IPS-18a (cell line): Measurements from ENCODE around the gene LEF1.

ENCODE experiments used
- H3K27ac ChIP-seq: one replicate; pipeline ENCODE4 v1.5.1; 2013; ENCODE audit warnings: low read length
- H3K27me3 ChIP-seq: one replicate; pipeline ENCODE4 v1.6.1; 2013; ENCODE audit warnings: mild to moderate bottlenecking, low read length; ENCODE audit not compliant: control insufficient read depth, insufficient read depth
- H3K36me3 ChIP-seq: one replicate; pipeline ENCODE4 v1.6.1; 2013; ENCODE audit warnings: low read depth, low read length; ENCODE audit not compliant: control insufficient read depth
- H3K4me1 ChIP-seq: one replicate; pipeline ENCODE4 v1.6.1; 2013; ENCODE audit warnings: low read depth, low read length; ENCODE audit not compliant: control insufficient read depth
- H3K4me3 ChIP-seq: one replicate; pipeline ENCODE4 v1.5.1; 2013; ENCODE audit warnings: low read length
- H3K9ac ChIP-seq: one replicate; pipeline ENCODE4 v1.6.1; 2013; ENCODE audit warnings: mild to moderate bottlenecking, low read length, moderate library complexity
- H3K9me3 ChIP-seq: one replicate; pipeline ENCODE4 v1.6.1; 2013; ENCODE audit warnings: low read depth, low read length; ENCODE audit not compliant: control insufficient read depth

The LEF1 gene

DNA sequence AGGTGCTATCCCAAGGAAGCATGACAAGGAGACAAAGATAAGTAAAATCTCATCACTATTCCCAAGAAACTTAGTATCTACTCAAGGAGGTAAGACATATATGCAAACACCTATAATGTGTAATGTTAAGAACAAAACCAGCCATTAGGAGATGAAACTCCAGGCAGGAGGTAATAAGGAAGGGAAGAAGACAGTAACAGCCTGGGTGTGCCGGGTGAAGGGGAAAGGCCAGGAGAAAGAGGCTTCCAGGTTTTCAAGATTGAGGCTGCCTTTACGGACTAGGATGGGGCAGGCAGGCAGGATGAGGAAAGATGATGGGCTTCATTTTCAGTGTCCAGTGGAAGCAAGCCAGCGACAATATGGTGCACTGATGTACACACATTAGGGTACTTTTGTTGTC lies 62.5 kb downstream of the LEF1 start:
- no peaks in the 10 kb centered on the region for H3K9me3 ChIP-seq
- no peak overlapping the region for H3K4me3 ChIP-seq
- peaks cover 21% of the 10 kb centered on the region for H3K4me1 ChIP-seq
- H3K9ac ChIP-seq = no peak overlapping the region
- H3K36me3 ChIP-seq = no peaks in the 10 kb centered on the region
- H3K27ac ChIP-seq = no peak overlapping the region
- H3K27me3 ChIP-seq = no peaks in the 10 kb centered on the region

DNA sequence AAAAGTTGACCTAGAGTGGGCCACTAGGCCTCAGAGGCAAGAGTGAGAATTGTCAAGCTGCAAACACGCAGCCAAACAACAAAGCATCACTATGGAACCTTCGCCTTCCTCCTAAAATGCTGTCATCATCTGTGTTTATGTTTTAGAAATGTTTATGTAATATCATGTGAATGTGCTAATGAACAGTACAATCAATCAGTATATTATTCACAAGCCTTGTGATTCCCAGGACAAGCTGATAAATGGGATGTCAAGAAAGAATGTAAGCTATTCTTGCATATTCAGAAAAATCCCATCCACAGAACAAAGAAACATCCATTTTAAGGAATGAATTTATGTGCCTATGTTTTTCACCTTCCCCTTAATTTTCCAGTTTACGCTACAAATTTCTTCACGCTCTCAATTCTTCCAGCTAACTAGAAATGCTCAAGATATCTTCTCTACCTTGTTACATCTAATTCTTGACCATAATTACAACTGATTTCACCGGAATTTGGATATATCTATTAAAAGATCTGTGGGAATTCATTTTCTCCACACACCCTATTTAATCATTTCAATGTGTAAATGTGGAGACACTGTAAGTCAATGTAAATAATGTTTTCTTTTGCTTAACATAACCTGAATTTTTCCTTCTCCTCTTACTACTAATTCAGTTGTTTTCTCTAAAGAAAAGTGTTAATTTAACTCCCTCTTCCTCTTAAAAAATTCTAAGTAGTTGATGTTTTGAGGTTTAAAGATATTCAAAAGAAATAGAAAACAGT lies 65.5 kb downstream of the LEF1 start:
- H3K27ac ChIP-seq = no peak overlapping the region
- H3K9ac ChIP-seq = no peak overlapping the region
- H3K36me3 ChIP-seq = no peaks in the 10 kb centered on the region
- H3K27me3 ChIP-seq = no peaks in the 10 kb centered on the region
- no peaks in the 10 kb centered on the region for H3K4me1 ChIP-seq
- no peak overlapping the region for H3K4me3 ChIP-seq
- no peaks in the 10 kb centered on the region for H3K9me3 ChIP-seq

DNA sequence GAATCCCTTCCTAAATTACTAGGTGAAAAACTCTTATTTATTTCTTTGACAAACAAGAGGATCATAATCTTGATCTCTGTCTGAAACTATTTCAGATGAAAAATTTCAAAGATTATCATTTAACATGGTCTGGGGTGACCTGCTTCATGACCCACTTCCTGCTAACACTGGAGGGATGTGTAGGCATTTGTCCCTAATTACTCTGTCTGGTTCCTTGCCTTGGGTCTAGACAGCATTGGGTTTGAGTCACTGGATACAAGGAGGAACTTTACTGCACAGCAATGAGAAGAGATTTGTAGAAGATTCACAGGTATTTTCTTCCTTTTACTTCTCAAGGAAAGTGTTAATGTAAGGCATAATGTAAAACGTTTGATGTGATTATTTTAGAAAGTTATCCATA lies 67.9 kb downstream of the LEF1 start:
- Histone ChIP-seq H3K36me3 (no peaks in the 10 kb centered on the region), H3K27me3 (no peaks in the 10 kb centered on the region), H3K4me1 (no peaks in the 10 kb centered on the region), H3K4me3 (no peak overlapping the region), H3K9me3 (no peaks in the 10 kb centered on the region), H3K9ac (no peak overlapping the region), H3K27ac (no peak overlapping the region)

DNA sequence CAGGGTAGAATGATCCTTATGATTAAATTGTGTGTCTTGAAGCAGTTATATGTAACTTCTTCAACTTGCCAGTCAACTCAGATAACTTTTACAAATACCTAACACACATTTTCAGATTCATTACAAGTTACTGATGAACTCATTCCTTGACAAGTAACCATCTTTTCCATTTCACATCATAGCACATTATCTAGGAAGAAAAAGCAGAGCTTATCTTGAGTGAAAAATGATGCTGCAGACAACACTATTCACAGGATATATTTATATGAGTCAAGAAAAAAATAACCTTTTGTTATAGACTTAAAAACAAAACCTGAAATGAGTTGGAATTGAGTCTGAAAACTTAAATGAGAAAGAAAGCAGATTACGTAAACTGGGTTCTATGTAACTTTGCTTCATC lies 68.9 kb downstream of the LEF1 start:
- no peak overlapping the region for H3K27ac ChIP-seq
- H3K36me3 ChIP-seq = no peaks in the 10 kb centered on the region
- peaks cover 2% of the 10 kb centered on the region for H3K4me1 ChIP-seq
- H3K9ac ChIP-seq = no peak overlapping the region
- no peaks in the 10 kb centered on the region for H3K9me3 ChIP-seq
- no peak overlapping the region for H3K4me3 ChIP-seq
- no peaks in the 10 kb centered on the region for H3K27me3 ChIP-seq

DNA sequence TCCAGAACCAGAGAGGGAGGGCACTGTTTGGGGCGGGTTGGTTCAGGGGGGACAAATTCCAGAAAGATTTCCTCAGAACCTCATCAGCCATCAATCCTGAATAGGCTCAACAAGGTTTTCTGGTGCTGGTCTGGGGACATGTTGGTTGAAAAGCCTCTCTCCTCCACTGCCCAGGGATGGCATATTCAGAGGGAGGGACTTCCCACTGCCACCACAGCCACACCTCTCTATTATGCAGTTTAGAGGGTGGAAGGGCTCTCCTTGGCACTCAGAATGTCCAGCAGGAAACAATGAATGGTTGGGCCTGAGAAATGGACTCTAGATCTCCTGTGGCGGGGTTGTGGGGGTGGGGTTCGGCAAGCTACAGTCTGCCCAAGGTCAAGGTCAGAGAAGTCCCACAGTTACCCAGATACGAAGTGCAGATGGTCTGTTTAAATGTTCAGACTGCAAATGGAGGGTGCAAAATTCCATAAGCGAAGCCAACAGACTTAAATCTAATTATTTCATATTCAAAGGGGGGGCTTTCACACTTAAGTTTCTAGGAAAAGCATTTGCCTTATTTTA lies 70.7 kb downstream of the LEF1 start:
- no peak overlapping the region for H3K4me3 ChIP-seq
- H3K36me3 ChIP-seq = no peaks in the 10 kb centered on the region
- no peak overlapping the region for H3K27ac ChIP-seq
- no peaks in the 10 kb centered on the region for H3K27me3 ChIP-seq
- no peaks in the 10 kb centered on the region for H3K9me3 ChIP-seq
- no peak overlapping the region for H3K9ac ChIP-seq
- peaks cover 5% of the 10 kb centered on the region for H3K4me1 ChIP-seq

DNA sequence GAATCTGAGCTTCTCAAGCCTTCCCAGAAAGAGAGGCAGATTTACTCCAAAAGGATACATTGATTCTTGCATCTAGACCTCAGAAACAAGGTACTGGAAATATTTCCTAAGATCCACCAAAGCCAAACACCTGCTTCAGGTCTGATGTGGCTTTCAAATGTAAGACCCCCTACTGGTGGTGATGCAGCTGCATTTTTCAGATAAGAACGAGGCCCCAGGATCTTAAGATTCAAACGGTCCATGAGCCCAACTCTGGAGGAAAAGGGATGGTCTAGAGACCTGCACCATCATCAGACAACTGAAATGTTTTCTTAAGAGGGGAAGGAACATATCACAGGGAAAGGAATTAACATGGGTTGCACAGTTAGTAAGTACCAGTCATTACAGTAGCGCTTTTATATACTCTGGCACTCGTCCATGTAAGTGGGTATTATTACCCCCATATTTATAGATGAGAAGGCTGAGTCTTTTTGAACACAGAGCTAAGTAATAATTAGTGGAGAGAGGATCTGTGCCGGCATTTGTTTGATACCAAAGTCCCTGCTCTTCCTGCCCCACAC lies 73.7 kb downstream of the LEF1 start:
- H3K27ac ChIP-seq = no peak overlapping the region

DNA sequence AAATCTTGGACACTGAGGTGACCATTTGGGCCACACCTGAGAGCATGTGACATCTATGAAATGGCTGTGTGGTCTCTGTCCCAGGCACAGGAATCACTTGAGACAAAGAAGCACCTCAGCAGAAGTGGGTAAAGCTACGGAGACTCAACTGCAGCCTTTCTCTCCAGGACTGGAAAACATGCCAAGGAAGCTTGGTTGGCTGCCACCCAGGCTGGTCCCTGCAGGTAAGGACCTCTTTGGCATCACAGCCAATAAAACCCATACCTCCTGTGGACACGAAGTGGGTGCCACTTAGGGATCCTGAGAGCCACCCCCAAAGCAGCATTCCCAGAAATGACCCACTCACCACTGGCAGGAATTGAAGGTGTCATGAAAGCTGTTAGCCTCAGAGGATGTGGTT lies 74.6 kb downstream of the LEF1 start:
- H3K27ac ChIP-seq = no peak overlapping the region
- no peak overlapping the region for H3K4me3 ChIP-seq
- H3K9me3 ChIP-seq = no peaks in the 10 kb centered on the region
- no peaks in the 10 kb centered on the region for H3K27me3 ChIP-seq
- H3K36me3 ChIP-seq = no peaks in the 10 kb centered on the region
- H3K4me1 ChIP-seq = peaks cover 7% of the 10 kb centered on the region
- no peak overlapping the region for H3K9ac ChIP-seq

More for the DNA sequence above, 73.7 kb downstream of the LEF1 start:
- no peaks in the 10 kb centered on the region for H3K36me3 ChIP-seq
- H3K4me1 ChIP-seq = peaks cover 7% of the 10 kb centered on the region
- H3K27me3 ChIP-seq = no peaks in the 10 kb centered on the region
- no peaks in the 10 kb centered on the region for H3K9me3 ChIP-seq
- no peak overlapping the region for H3K9ac ChIP-seq
- H3K4me3 ChIP-seq = no peak overlapping the region

DNA sequence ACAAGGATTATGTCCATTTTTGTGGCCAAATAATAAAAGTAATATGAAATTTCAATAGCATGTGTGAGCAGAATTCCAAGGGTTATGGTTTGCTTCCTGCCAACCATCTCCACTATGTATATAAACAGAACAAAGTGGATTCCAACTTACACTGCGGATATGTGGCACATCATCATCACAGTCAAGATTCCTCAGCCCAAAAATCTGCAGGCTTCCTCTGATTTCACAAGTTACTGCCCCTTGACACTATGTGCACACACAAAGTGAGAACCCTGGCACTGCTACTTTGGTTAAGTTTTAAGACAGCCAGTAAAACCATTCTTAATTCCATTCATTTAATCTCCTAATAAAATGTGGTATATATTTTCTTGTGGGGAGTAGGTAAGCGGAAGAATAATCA lies 76.4 kb downstream of the LEF1 start:
- Histone ChIP-seq H3K27ac (no peak overlapping the region), H3K4me3 (no peak overlapping the region), H3K9ac (no peak overlapping the region), H3K4me1 (peaks cover 7% of the 10 kb centered on the region), H3K27me3 (no peaks in the 10 kb centered on the region), H3K9me3 (no peaks in the 10 kb centered on the region), H3K36me3 (no peaks in the 10 kb centered on the region)

DNA sequence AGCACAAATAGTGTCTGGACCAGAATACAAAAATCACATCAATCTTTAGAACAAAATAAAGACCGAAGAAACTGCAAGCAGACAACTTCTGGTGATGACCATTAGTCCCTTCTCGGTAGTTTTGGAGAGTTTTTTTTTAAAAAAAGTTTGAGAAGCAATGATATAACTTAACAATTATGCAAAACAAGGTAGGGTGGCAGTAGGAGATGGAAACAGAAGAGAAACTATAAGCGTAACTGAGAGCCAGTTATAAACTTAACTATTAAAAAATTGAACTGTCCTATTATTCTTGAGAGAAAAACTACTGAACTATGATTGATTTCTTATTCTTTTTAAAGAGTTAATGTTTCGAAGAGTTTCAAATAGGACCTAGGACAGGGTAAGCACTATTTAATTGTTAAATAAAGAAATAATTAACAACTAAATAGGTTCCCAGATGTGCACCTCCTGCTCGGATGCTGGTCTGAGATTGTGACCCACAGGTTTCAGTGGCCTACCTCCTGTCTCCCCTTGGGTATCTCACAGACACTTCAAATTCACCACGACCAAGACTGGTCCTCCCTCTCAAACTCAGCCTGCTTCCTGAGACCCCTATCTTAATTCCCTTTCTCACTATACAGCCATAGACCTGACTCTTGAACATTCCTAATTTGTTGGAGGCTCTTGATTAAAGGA lies 81.3 kb downstream of the LEF1 start:
- H3K27me3 ChIP-seq = no peaks in the 10 kb centered on the region
- no peak overlapping the region for H3K4me3 ChIP-seq
- H3K27ac ChIP-seq = no peak overlapping the region
- no peaks in the 10 kb centered on the region for H3K36me3 ChIP-seq
- no peak overlapping the region for H3K9ac ChIP-seq
- H3K9me3 ChIP-seq = no peaks in the 10 kb centered on the region
- H3K4me1 ChIP-seq = no peaks in the 10 kb centered on the region

DNA sequence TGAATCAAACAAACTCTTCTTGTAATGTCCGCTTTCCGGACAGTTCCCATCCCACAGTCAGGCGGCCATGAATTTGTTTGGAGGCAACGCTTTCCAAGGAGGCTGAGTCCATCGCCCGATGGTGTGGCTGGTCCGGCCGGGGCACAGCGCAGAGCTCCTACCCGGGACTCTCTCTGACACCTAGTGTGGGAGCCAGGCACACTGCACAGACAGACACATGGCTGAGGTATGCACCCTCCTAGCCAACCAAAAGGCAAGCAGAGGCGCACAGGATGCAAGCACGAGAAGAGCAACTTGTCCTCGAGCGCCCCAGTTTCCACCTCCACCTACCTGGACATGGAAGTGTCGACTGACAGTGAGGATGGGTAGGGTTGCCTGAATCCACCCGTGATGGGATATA lies 87.5 kb downstream of the LEF1 start:
- Histone ChIP-seq H3K4me3 (no peak overlapping the region), H3K27ac (no peak overlapping the region), H3K36me3 (no peaks in the 10 kb centered on the region), H3K4me1 (no peaks in the 10 kb centered on the region), H3K9ac (no peak overlapping the region), H3K27me3 (no peaks in the 10 kb centered on the region), H3K9me3 (no peaks in the 10 kb centered on the region)

DNA sequence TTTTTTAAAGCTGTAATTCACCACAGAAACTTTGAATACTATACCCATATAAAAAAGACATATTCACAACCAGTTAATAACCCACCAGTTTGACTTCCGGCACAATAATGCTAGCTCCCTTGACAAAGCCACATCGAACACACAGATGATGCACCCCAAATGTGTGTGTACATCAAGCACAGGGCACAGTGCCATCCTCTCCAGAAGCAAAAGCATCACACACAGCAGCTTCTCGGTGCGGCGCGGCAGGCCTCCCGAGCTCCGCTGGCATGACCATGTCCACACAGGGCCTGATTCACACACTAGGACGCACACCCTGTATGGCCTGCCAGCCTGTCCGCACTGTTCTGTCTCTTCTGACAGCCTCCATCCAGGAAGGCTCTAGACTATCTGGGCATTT lies 88.0 kb downstream of the LEF1 start:
- no peaks in the 10 kb centered on the region for H3K4me1 ChIP-seq
- no peak overlapping the region for H3K4me3 ChIP-seq
- no peaks in the 10 kb centered on the region for H3K27me3 ChIP-seq
- no peak overlapping the region for H3K9ac ChIP-seq
- no peak overlapping the region for H3K27ac ChIP-seq
- H3K36me3 ChIP-seq = no peaks in the 10 kb centered on the region
- H3K9me3 ChIP-seq = no peaks in the 10 kb centered on the region
